ENCODE results near the gene ABCC6. TPM values are rescaled to one million over a fixed set of nuclear protein-coding genes. Genes with fewer than 3 reads are reported as not detected.
"Not testable (repeated sequence)": the region's sequence is repeated elsewhere in the genome, so short reads cannot be mapped to it uniquely, and the experiment has no call there.

The ABCC6 gene
- total RNA-seq, 3 donors from 2014 or later (not counting 1 experiment from before 2014, with no cell fraction given), result 0.16 to 0.25 TPM; not detected in 1

DNA sequence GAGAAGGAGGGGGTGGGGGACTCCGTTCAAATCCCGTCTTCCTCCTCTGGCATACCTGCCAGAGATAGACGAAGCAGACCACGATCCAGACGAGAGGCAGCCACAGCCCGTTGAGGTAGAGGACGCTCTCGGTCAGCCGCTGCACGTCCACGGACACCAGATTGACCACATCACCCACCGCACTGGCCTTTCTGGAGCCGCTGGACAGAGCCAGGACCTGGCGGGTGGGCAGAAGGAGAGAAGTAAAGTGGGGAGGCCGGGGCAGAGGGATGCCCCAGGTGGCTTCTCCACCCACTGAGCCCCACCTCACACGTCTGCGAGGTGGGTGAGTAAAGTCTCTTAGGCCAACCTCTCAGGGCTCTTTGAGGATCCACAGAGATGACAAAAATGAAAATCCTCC, 25.3 kb downstream of the ABCC6 start:
- intact Hi-C loops (cut with micrococcal nuclease), result no loop called here
- H3K27ac Mint-ChIP-seq, result no peak overlapping the region
- H3K9me3 Mint-ChIP-seq, result no peaks in the 10 kb centered on the region
- H3K27me3 Mint-ChIP-seq (ENCODE audit: low read depth in 2 of 2), result peaks cover 2 to 7% of the 10 kb centered on the region in 2 donors
- no peak overlapping the region for H3K4me3 Mint-ChIP-seq
- Histone ChIP-seq H3K4me1 (ENCODE audit: control insufficient read depth, insufficient read depth, low read length) (peaks cover 3% of the 10 kb centered on the region), H3K9me3 (ENCODE audit: control insufficient read depth, insufficient read depth, low read length) (no peaks in the 10 kb centered on the region), H3K27me3 (ENCODE audit: control insufficient read depth, insufficient read depth, low read length) (no peaks in the 10 kb centered on the region), H3K27ac (ENCODE audit: low read length) (no peak overlapping the region), H3K36me3 (ENCODE audit: control insufficient read depth, insufficient read depth, low read length) (no peaks in the 10 kb centered on the region), H3K4me3 (ENCODE audit: low read length) (no peak overlapping the region)
- no peaks in the 10 kb centered on the region for H3K36me3 Mint-ChIP-seq
- TF ChIP-seq, protein P1, sequence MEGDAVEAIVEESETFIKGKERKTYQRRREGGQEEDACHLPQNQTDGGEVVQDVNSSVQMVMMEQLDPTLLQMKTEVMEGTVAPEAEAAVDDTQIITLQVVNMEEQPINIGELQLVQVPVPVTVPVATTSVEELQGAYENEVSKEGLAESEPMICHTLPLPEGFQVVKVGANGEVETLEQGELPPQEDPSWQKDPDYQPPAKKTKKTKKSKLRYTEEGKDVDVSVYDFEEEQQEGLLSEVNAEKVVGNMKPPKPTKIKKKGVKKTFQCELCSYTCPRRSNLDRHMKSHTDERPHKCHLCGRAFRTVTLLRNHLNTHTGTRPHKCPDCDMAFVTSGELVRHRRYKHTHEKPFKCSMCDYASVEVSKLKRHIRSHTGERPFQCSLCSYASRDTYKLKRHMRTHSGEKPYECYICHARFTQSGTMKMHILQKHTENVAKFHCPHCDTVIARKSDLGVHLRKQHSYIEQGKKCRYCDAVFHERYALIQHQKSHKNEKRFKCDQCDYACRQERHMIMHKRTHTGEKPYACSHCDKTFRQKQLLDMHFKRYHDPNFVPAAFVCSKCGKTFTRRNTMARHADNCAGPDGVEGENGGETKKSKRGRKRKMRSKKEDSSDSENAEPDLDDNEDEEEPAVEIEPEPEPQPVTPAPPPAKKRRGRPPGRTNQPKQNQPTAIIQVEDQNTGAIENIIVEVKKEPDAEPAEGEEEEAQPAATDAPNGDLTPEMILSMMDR (IDR thresholded peaks at IDR 0.05), result no peak
- no peak for DNase-seq
- ATAC-seq, result no peak
- no peaks in the 10 kb centered on the region for H3K4me1 Mint-ChIP-seq
- 83% methylated on average over 15 of the region's 17 CpGs for WGBS (ENCODE audit: insufficient coverage)

DNA sequence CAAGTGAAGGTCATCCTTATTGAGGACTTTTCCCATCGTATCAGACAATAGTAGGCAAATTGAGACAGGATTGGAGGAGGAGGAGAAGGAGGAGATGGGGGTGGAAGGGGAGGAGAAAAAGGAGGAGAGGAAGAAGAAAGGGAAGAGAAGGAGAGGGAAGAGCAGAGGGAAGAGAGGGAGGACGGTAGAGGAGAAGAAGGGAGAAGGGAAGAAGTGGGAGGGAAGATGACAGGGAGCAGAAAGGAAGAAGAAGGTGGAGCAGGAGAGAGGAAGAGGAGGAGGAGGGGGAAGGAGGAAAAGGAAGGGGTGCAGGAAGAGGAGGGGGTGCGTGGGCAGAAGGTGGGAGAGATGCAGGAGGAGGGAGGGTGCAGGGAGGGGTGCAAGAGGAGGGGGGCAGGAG, 26.0 kb downstream of the ABCC6 start:
- peaks cover 3% of the 10 kb centered on the region for H3K4me1 ChIP-seq (ENCODE audit: control insufficient read depth, insufficient read depth, low read length)
- H3K27ac ChIP-seq (ENCODE audit: low read length), result no peak overlapping the region
- Mint-ChIP-seq H3K4me3 (no peak overlapping the region), H3K36me3 (no peaks in the 10 kb centered on the region), H3K27me3 (ENCODE audit: low read depth in 2 of 2) (peaks cover 2 to 7% of the 10 kb centered on the region in 2 donors), H3K9me3 (no peaks in the 10 kb centered on the region), H3K4me1 (no peaks in the 10 kb centered on the region), H3K27ac (no peak overlapping the region)
- DNase-seq (no peak), ATAC-seq (no peak)
- no peak overlapping the region for H3K4me3 ChIP-seq (ENCODE audit: low read length)
- no peaks in the 10 kb centered on the region for H3K27me3 ChIP-seq (ENCODE audit: control insufficient read depth, insufficient read depth, low read length)
- TF ChIP-seq, protein P1 (IDR thresholded peaks at IDR 0.05), result no peak
- no peaks in the 10 kb centered on the region for H3K9me3 ChIP-seq (ENCODE audit: control insufficient read depth, insufficient read depth, low read length)
- intact Hi-C loops (cut with micrococcal nuclease), result no loop called here
- 57% methylated on average over 3 of the region's 3 CpGs for WGBS (ENCODE audit: insufficient coverage)
- H3K36me3 ChIP-seq (ENCODE audit: control insufficient read depth, insufficient read depth, low read length), result no peaks in the 10 kb centered on the region

DNA sequence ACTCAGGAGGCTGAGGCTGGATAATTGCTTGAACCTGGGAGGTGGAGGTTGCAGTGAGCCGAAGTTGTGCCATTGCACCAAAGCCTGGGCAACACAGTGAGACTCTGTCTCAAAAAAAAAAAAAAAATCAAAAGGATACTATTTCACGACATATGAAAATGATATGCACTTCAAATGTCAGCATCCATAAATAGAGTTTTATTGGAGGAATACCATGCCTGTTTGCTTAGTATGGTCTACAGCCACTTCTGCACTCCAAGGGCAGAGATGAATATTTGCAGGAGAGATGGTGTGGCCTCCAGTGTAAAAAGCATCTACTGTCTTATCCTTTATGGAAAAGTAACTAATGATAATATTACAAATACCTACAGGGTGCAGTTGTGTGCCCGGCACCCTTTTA, 27.2 kb downstream of the ABCC6 start:
- no peaks in the 10 kb centered on the region for H3K9me3 ChIP-seq (ENCODE audit: control insufficient read depth, insufficient read depth, low read length)
- Mint-ChIP-seq H3K27me3 (ENCODE audit: low read depth in 2 of 2) (peaks cover 2 to 7% of the 10 kb centered on the region in 2 donors), H3K9me3 (no peaks in the 10 kb centered on the region), H3K36me3 (no peaks in the 10 kb centered on the region), H3K4me3 (no peak overlapping the region), H3K27ac (no peak overlapping the region), H3K4me1 (no peaks in the 10 kb centered on the region)
- intact Hi-C loops (cut with micrococcal nuclease), result no loop called here
- ATAC-seq, result no peak
- H3K27me3 ChIP-seq (ENCODE audit: control insufficient read depth, insufficient read depth, low read length), result no peaks in the 10 kb centered on the region
- DNase-seq, result no peak
- no peaks in the 10 kb centered on the region for H3K4me1 ChIP-seq (ENCODE audit: control insufficient read depth, insufficient read depth, low read length)
- H3K4me3 ChIP-seq (ENCODE audit: low read length), result no peak overlapping the region
- WGBS (ENCODE audit: insufficient coverage), result 98% methylated on average over 3 of the region's 3 CpGs
- TF ChIP-seq, protein P1 (IDR thresholded peaks at IDR 0.05), result no peak
- H3K36me3 ChIP-seq (ENCODE audit: control insufficient read depth, insufficient read depth, low read length), result no peaks in the 10 kb centered on the region
- no peak overlapping the region for H3K27ac ChIP-seq (ENCODE audit: low read length)

DNA sequence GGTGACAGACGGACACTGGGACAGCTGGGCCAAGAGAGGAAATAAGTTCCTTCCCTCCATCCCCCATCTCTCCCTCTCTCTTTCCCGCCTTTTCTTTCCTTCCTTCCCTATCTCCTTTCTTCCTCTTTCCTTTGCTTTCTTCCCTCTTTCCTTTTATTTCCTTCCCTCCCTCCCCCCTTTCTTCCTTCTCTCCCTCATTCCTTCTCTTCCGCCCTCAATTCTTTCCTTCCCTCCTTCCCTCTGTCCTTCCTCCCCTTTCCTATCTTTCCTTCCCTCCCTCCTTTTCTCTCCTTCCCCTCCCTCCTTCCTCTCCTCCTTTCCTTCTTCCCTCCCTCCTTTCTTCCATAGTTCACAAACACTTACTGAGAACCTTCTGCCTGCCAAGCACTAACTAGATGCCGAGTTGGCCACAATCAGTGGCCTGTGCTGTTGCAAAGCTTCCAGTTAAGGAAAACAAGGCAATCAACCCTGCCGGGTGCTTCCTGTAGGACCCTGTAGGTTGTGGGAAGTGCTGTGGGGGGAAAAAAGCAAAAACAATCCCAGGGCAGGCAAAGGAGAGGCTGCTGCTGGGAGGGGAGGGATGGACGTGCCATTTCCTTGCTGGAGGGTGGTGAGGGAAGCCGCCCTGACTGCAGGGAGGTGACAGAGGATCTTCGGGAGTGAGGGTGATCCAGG, 31.7 kb downstream of the ABCC6 start:
- WGBS (ENCODE audit: insufficient coverage), result 77% methylated on average over 8 of the region's 8 CpGs
- intact Hi-C loops (cut with micrococcal nuclease), result no loop called here
- Mint-ChIP-seq H3K36me3 (no peaks in the 10 kb centered on the region), H3K4me3 (no peak overlapping the region), H3K27me3 (ENCODE audit: low read depth in 2 of 2) (peaks cover 0 to 7% of the 10 kb centered on the region in 2 donors), H3K27ac (no peak overlapping the region), H3K9me3 (no peaks in the 10 kb centered on the region), H3K4me1 (no peaks in the 10 kb centered on the region)
- Histone ChIP-seq H3K4me3 (ENCODE audit: low read length) (no peak overlapping the region), H3K4me1 (ENCODE audit: control insufficient read depth, insufficient read depth, low read length) (no peaks in the 10 kb centered on the region), H3K27me3 (ENCODE audit: control insufficient read depth, insufficient read depth, low read length) (no peaks in the 10 kb centered on the region), H3K27ac (ENCODE audit: low read length) (no peak overlapping the region), H3K36me3 (ENCODE audit: control insufficient read depth, insufficient read depth, low read length) (no peaks in the 10 kb centered on the region), H3K9me3 (ENCODE audit: control insufficient read depth, insufficient read depth, low read length) (no peaks in the 10 kb centered on the region)
- no peak for ATAC-seq
- DNase-seq, result no peak
- TF ChIP-seq, protein P1 (IDR thresholded peaks at IDR 0.05), result no peak

DNA sequence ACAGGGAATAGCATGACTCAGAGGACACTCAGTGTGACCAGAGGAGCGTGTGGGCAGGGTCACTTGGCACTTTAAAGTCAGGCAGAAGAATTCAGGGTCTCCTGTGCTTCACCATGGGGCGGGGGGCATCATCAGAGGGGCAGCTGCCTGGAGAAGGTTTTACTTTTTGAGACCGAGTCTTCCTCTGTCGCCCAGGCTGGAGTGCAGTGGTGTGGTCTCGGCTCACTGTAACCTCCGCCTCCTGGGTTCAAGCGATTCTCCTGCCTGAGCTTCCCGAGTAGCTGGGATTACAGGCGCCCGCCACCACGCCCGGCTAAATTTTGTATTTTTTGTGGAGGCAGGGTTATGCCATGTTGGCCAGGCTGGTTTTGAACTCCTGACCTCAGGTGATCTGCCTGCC, 32.3 kb downstream of the ABCC6 start:
- H3K9me3 ChIP-seq (ENCODE audit: control insufficient read depth, insufficient read depth, low read length); H3K4me1 ChIP-seq (ENCODE audit: control insufficient read depth, insufficient read depth, low read length); H3K27me3 ChIP-seq (ENCODE audit: control insufficient read depth, insufficient read depth, low read length); H3K27ac Mint-ChIP-seq; H3K9me3 Mint-ChIP-seq; H3K4me1 Mint-ChIP-seq; intact Hi-C loops (cut with micrococcal nuclease); H3K4me3 Mint-ChIP-seq; H3K4me3 ChIP-seq (ENCODE audit: low read length); H3K36me3 Mint-ChIP-seq; DNase-seq; H3K27me3 Mint-ChIP-seq (ENCODE audit: low read depth in 2 of 2); ATAC-seq; H3K36me3 ChIP-seq (ENCODE audit: control insufficient read depth, insufficient read depth, low read length); H3K27ac ChIP-seq (ENCODE audit: low read length): not testable (repeated sequence)
- 84% methylated on average over 12 of the region's 12 CpGs for WGBS (ENCODE audit: insufficient coverage)

Data from natural killer cell (primary cell).